Ishikawa (cell line): Measurements from ENCODE around the gene PPRC1.

Source experiments
- CEBPB ChIP-seq: IDR thresholded peaks from 2 replicates; pipeline ENCODE4 v1.6.1; 2012
- CREB1 ChIP-seq: IDR thresholded peaks from 2 replicates; pipeline ENCODE4 v1.6.1; 2012; ENCODE audit warnings: low read depth
- EGR1 ChIP-seq: IDR thresholded peaks from 2 replicates; pipeline ENCODE4 v1.6.1; 2012
- EP300 ChIP-seq: IDR thresholded peaks from 2 replicates; pipeline ENCODE4 v1.6.1; 2012; ENCODE audit warnings: borderline replicate concordance
- FOXM1 ChIP-seq: IDR thresholded peaks from 2 replicates; pipeline ENCODE4 v1.6.1; 2012; ENCODE audit warnings: low read depth, borderline replicate concordance
- NFIC ChIP-seq: IDR thresholded peaks from 2 replicates; pipeline ENCODE4 v1.6.1; 2012
- RAD21 ChIP-seq: IDR thresholded peaks from 2 replicates; pipeline ENCODE4 v1.6.1; 2012; ENCODE audit warnings: low read depth
- TAF1 ChIP-seq: IDR thresholded peaks from 2 replicates; pipeline ENCODE4 v1.6.1; 2012; ENCODE audit warnings: low read depth, mild to moderate bottlenecking
- TCF12 ChIP-seq: IDR thresholded peaks from 2 replicates; pipeline ENCODE4 v1.6.1; 2012; ENCODE audit warnings: low read depth
- TEAD4 ChIP-seq: IDR thresholded peaks from 2 replicates; pipeline ENCODE4 v1.6.1; 2012
- YY1 ChIP-seq: IDR thresholded peaks from 2 replicates; pipeline ENCODE4 v1.6.1; 2012; ENCODE audit warnings: low read depth
- ZBTB7A ChIP-seq: IDR thresholded peaks from 2 replicates; pipeline ENCODE4 v1.6.1; 2012; ENCODE audit warnings: low read depth
- TF ChIP-seq, protein P1 (sequence below): IDR thresholded peaks from 2 replicates; pipeline ENCODE4 v1.6.1; 2012
- TF ChIP-seq, protein P2 (sequence below): IDR thresholded peaks from 2 replicates; pipeline ENCODE4 v1.6.1; 2012
- TF ChIP-seq, protein P3 (sequence below): IDR thresholded peaks from 2 replicates; pipeline ENCODE4 v1.6.1; 2012; ENCODE audit warnings: low read depth, mild to moderate bottlenecking

Gene PPRC1

DNA sequence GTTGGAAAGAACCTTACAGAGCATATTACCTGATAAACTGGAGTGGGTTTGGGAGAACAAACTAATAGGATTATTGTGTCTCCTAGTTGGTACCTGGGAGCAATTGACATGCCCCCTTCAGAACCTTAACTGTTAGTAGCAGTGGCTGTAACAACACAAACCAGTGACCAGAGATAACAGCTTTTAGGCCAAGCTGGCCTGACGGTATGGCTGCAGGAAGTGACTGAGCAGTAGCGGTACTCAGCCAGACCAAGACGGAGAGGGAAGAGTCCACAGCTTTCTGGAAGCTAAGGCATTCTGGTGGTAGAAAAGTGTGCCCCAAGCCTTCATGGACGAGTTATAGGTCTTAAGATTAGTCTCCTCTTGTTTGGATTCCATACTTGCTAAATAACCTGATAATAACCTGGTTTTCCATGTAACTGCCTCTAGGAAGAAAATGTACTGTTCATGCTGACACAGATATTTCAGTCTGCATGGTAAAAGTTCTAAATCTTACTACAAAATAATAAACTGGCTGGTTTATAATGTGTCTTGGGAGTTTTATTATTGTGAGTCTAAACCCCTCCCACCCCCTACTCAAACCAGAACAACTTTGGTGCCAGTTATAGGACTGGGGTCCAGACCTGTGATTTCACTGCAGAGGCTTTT is 30.6 kb downstream of the PPRC1 start:
- TF ChIP-seq TAF1 = no peak
- no peak for TF ChIP-seq TEAD4
- no peak for TF ChIP-seq RAD21
- TF ChIP-seq, protein P1, sequence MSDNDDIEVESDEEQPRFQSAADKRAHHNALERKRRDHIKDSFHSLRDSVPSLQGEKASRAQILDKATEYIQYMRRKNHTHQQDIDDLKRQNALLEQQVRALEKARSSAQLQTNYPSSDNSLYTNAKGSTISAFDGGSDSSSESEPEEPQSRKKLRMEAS = no peak
- TF ChIP-seq CEBPB = no peak
- TF ChIP-seq, protein P2, sequence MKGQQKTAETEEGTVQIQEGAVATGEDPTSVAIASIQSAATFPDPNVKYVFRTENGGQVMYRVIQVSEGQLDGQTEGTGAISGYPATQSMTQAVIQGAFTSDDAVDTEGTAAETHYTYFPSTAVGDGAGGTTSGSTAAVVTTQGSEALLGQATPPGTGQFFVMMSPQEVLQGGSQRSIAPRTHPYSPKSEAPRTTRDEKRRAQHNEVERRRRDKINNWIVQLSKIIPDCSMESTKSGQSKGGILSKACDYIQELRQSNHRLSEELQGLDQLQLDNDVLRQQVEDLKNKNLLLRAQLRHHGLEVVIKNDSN = no peak
- no peak for TF ChIP-seq TCF12
- TF ChIP-seq NFIC = no peak
- no peak for TF ChIP-seq FOXM1
- TF ChIP-seq YY1 = no peak
- TF ChIP-seq, protein P3, sequence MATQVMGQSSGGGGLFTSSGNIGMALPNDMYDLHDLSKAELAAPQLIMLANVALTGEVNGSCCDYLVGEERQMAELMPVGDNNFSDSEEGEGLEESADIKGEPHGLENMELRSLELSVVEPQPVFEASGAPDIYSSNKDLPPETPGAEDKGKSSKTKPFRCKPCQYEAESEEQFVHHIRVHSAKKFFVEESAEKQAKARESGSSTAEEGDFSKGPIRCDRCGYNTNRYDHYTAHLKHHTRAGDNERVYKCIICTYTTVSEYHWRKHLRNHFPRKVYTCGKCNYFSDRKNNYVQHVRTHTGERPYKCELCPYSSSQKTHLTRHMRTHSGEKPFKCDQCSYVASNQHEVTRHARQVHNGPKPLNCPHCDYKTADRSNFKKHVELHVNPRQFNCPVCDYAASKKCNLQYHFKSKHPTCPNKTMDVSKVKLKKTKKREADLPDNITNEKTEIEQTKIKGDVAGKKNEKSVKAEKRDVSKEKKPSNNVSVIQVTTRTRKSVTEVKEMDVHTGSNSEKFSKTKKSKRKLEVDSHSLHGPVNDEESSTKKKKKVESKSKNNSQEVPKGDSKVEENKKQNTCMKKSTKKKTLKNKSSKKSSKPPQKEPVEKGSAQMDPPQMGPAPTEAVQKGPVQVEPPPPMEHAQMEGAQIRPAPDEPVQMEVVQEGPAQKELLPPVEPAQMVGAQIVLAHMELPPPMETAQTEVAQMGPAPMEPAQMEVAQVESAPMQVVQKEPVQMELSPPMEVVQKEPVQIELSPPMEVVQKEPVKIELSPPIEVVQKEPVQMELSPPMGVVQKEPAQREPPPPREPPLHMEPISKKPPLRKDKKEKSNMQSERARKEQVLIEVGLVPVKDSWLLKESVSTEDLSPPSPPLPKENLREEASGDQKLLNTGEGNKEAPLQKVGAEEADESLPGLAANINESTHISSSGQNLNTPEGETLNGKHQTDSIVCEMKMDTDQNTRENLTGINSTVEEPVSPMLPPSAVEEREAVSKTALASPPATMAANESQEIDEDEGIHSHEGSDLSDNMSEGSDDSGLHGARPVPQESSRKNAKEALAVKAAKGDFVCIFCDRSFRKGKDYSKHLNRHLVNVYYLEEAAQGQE = no peak
- TF ChIP-seq EP300 = no peak
- TF ChIP-seq ZBTB7A = no peak
- no peak for TF ChIP-seq CREB1
- TF ChIP-seq EGR1 = no peak

DNA sequence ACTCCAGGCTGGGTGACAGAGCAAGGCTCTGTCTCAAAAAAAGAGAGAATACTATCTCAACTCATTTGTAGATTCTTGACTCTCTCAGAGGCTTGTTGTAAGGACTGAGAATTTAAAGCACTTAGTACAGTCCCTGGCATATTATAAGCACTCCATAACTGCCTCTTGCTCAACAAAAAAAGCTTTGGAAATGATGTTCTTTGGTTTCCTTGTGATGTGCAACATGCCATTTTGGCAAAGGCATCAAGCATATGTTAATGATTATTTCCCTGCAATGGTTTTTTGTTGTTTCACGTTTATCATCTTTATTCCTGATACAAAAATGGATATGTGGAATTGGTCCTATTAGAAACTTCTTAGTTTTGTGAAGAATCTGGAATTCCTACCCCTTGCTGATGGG is 35.0 kb downstream of the PPRC1 start:
- TF ChIP-seq FOXM1 (no peak), CREB1 (no peak), NFIC (no peak), ZBTB7A (no peak), TCF12 (no peak), TEAD4 (no peak), CEBPB (no peak), YY1 (no peak), EP300 (no peak), TAF1 (no peak), RAD21 (no peak), EGR1 (no peak)
- TF ChIP-seq, protein P3 = no peak
- TF ChIP-seq, protein P2 = no peak
- TF ChIP-seq, protein P1 = no peak

DNA sequence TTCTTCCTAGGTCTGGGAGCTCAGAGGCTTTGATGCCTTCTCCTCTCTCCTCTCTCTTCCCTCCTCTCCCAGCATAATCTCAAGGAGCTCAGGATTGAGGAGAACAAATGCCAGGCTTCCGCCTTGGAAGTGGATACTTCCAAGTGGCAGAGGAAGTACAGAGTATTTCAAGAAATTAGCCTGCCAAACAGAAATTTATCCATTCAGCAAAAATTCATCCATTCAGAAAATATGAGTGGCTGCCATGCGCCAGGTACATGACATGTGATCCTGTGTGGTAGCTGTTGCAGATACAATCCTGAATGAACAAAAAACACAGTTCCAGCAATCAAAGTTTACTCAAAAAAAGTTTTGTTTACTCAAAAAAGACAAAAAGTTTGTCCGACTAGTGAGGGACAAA is 37.8 kb downstream of the PPRC1 start:
- TF ChIP-seq, protein P1 = no peak
- TF ChIP-seq NFIC = no peak
- TF ChIP-seq TCF12 = no peak
- no peak for TF ChIP-seq RAD21
- TF ChIP-seq EP300 = no peak
- no peak for TF ChIP-seq EGR1

DNA sequence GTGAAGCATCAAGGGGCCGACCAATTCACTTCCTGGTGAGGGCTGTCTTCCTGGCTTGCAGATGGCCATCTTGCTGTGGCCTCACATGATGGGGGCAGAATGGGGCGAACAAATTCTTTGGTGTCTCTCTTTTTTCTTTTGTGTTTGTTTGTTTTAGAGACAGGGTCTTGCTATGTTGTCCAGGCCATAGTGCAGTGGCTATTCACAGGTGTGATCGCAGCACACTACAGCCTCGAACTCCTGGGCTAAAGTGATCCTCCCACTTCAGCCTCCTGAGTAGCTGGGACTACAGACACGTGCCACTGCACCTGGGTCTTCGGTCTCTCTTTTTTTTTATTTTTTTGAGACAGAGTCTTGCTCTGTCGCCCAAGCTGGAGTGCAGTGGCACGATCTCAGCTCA is 39.4 kb downstream of the PPRC1 start:
- TF ChIP-seq EP300 = no peak
- TF ChIP-seq FOXM1 = no peak
- TF ChIP-seq, protein P2 = no peak
- no peak for TF ChIP-seq TEAD4
- TF ChIP-seq YY1 = no peak
- no peak for TF ChIP-seq EGR1
- TF ChIP-seq CEBPB = no peak
- TF ChIP-seq, protein P1 = no peak
- no peak for TF ChIP-seq TCF12
- TF ChIP-seq, protein P3 = no peak
